Raji (cell line): ENCODE results near the gene GFRA4.

Source experiments
- POLR2A ChIP-seq: IDR thresholded peaks from 2 replicates; pipeline ENCODE4 v1.6.1; 2011; ENCODE audit warnings: low read depth, low read length, control low read depth; ENCODE audit not compliant: insufficient read depth

Gene GFRA4

DNA sequence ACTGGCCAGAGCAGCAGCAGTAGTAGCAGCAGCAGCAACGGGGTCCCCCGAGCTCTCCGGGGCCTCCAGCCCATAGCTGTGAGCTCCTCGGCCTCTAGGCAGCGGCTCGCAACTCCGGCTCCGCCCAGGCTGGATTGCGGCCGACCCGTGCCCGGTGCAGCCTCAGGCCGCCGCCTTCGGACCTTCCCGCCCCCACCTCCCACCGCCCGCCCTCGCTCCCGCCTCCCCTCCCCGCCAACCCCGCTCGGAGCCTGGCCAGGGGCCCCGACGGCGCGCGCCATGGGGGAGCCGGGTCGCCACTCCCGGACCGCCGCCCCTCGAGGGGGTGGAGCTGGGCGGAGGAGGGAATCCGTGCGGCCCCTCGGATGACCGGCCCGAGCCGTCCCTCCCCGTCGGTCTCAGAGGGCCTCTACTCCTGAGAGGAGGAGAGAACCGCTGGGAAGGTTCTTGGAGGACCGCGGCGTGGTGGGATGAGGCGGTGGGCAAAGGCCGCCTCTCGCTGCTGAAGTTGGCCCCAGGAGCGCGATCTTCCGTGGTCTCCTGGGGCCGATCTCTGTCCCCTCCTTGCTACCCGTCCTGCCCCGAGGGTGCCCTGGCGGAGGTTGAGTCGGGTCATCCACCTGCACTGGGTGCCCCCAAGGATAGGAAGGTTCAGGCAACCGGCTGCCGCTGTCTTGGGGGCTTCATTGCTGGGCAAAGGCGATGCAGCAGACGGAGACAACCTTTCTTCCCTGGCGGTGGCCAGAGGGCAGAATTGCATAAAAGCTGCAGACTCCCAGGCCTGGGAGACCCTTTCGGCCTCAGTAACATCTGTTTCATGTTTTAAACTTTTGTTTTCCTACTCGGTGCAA is 19.0 kb upstream of the GFRA4 start, which contains the start of gene ADAM33:
Gene ADAM33 (minus strand): TSS at position 80 of the 851 bp plus-strand sequence. CDS start 6 bp downstream, at position 74.
- no peak for TF ChIP-seq POLR2A

DNA sequence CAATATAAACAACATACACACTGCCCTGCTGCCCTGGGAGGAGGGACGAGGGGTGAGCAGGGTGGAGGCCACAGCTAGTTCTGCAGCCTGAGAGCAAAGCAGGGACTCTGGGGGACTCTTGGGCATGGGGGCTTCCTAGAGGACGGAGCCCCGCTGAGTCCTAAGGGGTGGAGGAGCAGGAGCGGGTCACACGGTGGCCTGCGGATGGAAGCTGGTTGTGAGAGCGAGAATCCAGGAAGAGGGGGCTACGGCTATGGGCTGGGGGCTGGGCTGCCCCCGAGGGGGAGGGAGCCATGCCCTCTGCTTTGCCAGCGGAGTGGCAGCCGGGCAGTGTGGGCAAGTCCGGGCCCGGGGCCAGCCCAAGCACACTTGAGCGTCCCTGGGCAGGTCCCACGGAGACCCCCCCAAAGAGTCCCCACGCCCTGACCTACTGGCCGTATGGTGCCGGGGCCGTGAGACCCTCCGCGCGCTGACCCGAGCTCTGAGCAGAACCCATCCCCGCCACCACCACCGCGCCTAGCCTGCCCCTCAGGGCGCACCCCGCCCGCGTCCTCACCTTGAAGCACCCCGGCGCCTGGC is 18.2 kb upstream of the GFRA4 start:
- TF ChIP-seq POLR2A: no peak

DNA sequence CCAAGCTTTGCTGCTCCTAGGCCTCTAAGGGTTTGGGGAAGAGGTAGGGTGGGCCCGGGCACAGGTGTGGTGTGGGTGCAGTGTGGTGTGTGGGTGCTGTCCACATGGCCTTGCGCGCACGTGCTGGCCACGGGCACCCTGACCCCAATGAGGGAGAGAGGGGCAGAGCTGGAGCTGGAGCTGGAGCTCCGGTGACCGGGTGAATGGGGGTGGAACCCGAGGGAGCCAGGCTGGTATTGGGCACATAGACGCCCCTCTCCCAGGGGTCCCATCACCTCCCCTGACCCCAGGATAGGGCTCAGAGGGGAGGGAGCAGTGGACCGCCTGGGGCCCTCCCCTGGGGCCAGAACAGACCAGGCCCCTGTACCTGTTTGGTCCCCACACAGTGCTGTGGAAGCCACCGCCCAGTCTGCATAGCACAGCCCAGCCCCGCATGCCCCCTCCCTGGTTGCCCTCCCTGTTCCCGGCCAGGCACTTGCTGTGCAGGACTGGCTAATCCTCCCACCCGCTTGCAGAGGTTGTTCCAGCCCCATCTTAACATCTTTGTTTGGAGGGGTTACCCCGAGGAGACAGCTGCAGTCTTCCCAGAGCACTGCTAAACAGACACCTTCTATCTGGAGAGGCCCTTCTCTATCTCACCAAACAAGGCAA is 17.6 kb upstream of the GFRA4 start:
- TF ChIP-seq POLR2A: no peak

DNA sequence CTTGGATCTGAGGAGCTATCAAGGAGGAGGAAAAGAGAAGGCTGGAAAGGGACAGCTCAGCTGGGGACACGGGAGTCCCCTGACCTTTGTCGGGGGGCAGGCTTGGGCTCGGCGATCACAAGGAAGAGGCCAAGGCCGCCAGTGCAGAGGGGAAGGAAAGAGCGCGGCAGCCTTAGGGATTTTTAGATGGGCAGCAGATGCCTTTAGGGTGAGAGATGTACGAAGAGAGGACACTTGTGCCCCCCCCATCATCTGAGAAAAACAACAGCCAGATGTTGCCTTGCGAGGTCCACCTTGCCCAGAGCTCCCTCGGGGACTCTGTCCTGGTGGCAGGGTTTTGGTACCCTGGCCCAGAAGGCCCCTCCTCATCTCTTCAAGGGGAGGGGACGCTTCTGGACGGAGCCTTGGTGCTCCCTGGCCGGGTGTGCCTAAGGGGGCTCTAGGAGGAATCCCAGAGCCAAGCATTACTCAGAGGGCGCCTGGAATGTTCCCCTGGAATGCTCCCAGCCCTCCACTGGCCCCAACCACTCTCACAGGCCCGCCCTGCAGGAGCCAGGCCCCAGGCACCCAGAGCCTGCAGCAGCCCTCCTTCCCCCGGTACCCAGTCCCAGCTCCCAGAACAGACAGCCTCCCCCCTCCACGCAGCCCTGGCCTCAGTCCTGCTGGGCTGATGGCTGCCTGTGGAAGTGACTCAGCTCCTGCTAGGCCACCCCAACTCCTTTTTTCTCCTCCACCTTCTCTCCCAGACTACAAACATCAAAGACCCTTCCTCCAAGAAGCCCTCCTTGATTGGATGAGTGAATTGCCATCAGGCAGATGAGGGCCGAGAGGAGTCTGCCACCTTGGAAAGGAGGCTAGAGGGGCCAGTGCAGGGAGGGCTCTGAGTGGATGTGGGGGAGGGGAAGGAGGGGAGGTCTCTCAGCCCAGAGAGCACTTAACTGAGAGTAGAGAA is 16.8 kb upstream of the GFRA4 start:
- TF ChIP-seq POLR2A: no peak

DNA sequence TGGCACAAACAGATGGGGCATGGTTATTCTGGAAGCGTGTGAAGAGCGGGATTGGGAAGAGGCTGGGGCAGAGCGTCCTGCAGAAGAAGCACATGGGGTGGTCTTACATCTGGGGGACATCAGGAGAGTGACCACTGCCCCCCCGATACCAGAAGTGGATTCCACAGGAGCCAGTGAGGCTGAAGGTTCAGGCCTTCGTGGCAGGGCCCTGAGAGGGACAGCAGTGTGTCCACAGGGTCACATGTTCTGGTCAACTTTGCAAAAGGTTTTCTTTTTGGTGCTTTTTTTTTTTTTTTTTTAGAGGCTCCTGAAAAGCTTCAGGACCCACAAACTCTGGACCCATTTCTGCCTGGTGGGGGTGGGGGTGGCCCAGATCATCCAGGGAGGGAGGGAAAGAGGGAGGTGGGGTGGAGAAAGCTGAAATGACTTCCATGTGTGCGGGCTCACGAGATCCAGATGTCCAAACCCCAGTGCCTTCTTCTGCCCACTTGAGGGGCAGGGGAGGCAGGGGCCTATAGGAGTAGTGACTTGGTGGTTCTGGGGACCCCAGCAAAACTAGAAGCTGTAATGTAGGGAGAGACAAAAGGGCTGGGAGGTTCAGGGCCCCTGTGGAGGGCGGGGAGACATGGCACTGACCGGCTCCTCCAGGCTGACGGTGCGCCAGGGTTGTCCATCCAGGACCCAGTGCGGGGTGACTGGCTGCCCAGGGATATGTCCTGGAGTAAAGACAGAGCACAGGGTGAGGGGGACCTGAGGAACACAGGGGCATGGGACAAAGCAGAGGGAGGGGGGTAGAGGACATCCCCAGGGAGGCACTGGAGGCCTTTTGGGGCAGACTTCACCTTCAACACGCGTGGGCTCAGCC is 15.9 kb upstream of the GFRA4 start:
- TF ChIP-seq POLR2A: no peak

DNA sequence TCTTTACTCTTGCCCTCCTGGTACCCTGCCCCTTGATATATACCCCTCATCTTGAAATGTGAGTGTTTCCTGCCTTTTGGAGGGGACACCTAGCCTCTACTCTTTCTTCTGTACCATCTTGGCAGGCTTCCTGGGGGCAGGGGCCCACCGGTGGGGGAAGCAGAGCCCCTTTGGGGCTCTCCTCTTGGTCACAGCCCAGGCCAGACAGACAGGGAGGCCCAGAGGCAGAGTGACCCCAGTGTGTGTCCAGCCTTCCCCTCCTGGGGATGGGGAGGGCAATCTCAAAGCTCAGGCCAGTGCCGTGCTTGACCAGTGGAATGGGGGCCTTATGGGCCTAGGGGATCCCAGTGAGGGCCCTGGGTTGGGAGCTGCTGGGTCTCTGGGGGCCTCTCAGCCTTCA is 15.0 kb upstream of the GFRA4 start:
- TF ChIP-seq POLR2A: no peak

DNA sequence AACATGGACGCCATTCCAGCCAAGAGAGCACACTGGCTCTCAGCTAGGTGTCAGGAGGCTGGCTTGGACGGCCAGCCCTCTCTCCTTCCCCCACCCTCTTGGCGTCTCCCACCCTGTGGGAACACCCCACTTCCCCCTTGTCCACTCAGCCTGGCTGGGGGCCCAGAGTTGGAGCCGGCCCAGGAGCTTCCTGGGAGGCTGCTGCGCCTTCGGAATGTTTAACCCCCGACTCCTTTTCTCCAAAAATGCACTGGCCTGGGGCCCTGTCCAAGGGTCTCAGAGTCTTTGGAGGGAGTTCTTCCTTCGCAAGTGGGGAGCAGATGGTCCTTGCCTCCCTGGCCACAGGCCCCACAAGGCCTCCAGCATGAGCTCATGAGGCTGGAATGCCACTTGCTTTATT is 14.5 kb upstream of the GFRA4 start:
- no peak for TF ChIP-seq POLR2A

DNA sequence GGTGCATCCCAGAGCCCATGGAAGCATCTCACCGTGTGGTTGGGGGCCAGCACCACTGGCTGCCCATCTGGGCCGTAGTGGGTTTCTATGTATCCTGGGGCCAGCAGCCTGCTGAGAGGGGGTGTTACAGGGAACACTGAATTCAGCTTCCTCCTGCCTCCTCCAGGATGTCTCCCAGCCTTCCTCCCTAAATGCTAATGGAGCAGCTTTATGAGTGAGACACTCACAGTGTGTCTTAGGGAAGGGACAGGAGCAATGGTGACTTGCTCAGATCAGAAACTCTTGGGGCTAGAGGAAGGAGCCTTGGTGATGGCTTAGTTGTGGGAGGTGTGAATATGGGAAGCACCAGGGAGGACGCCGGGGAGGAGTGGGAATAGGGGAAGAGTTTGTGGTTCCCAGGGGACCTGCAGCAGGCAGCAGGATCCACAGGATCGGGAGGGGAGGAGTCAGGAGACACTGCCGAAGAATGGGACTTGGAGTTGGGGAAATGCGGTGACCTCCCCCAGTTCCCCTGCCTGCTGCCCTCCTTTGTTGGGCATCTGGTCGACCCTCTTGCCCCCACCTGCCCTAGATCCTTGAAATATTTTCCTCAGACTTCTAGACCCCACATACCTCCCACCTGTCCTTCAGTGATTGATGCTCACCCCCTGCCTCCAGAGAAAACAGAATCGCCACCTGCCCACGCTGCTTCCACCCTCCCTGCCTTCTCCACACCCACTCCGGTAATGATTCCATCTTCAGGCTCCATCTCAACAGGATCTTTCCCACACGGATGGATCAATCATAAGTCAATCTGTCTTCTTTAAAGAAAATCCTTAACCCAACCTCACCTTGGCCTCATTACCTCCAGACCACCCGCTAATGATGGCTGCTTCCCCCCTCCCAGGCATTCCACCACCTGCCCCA is 12.0 kb upstream of the GFRA4 start:
- no peak for TF ChIP-seq POLR2A

DNA sequence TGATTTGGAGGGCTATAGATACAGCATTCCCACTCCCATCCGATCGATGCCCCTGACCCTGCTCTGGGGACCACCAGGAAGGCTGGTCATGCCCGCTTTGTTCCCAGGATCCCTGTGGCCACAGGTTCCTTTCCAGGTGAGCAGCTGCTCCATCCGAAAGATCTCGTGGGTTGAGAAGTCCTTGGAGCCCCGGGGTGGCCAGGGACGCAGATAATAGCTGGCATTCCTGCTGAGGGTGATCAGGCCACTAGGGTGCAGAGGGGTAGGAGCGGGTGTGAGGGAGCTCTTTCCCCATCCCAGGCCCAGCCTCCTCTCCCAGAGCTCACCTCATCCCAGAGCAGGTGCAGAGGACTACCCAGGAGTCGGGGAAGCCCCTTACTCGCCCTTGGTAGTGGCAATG is 11.2 kb upstream of the GFRA4 start:
- TF ChIP-seq POLR2A: no peak

DNA sequence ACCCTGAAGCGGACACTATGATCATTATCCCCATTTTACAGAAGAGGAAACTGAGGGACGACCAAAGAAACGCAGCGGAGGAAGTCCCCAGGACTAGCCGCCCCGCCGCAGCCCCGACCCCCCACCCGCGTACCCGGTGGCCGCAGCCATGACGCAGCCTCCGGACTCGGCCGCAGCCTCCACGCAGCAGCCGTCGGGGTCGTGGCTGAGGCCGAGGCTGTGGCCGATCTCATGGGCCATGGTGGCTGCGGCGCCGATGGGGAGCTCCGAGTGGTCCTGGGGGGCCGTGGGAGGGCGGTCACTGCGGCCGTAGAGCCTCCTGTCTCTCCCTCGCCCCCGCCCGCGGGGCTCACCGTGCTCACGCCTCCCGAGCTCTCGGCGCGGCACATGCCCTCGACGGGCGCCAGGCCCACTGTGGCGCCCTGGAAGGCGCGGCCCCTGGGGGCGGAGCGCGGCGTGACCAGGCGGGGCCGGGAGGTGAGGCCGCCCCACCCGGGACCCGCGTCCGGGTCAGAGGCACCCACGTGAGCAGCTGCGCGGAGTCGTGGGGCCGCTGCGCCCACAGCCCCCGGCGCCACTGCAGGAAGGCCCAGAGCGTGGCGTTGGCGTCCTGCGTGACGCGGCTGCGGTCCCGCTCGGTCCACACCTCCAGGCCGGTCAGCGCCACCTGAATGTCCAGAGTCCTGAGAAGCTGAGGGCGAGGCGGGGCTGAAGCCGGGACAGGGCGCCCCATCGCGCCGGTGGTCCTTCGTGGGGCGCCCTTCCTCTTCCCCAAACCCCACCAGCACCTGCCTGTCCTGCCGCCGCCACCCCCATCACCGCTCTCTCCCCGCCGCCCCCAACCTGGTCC is 10.2 kb upstream of the GFRA4 start:
- TF ChIP-seq POLR2A: no peak

DNA sequence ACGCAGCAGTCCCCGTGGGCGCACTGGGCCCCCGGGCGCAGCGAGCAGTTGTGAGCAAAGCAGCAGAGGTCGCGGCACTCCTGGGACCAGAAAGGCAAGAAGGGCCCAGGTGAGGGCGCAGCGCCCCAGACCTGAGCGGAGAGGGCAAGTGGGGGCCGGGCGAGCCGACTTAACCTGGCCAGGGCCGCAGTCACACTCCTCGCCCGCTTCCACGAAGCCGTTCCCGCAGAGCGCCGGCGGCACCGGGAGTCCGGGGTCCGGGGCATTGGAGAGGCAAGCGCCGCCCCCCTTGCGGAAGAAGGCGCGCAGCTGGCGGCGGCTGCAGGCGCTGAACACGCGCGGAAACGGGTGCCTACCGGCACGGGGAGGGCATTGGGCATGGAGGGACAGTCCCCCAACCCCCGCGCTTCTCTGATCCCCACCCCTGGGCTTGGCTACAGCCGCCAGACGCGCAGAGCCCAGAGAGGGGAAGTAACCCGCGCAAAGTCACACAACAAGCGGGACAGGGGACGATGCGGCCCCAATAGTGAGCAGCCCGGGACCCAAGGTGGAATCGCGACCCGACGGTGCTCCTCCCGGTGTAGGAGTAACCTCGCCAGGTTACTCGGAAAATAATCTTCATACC is 9.5 kb upstream of the GFRA4 start:
- no peak for TF ChIP-seq POLR2A

DNA sequence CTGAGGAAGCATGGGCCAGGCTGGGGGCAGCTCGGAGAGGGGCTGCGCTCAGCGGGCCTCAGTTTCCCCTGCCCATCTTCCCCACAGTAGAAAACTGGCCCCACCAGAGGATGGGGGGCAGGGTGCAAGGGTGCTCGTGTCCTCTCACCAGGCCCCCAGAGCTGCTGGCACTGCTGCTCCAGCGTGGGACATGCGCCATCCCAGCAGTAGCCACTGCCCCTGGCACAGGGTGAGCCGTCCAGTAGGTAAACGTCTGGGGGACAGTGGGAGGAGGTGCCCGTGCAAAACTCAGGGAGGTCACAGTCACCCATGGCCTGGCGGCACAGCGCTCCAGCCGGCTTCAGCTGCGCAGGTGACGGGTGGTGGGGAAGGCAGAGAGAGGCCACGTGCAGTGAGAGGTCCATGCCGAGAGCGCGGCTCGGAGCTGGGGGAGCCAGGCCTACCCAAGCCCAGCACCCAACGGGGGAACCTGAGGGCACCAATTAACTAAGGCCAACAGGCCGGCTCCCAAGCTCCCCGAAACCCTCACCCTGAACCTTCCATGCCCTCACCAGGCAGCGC is 8.9 kb upstream of the GFRA4 start:
- no peak for TF ChIP-seq POLR2A

DNA sequence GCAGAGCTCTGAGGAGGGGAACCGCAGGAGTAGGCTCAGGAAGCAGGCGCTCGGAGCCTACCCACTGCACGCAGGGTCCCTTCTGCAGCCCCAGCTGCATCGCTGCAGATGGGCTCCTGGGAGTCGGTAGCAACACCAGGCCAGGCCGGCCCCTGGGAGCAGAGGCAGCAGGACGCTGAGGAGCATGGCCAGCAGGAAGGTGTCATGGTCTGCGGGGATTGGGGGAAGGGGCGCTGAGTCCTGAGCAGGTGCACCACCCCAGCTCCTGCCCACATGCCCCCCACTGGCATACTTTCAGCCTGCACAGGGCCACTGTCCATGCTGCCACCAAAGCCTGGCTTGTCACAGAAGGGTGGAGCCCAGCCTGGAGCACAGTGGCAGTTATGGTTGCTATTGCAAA is 7.7 kb upstream of the GFRA4 start:
- no peak for TF ChIP-seq POLR2A
